ENCODE results near the gene HOXC4. TPM values are rescaled to one million over a fixed set of nuclear protein-coding genes. Genes with fewer than 3 reads are reported as not detected.

The HOXC4 gene
- polyA plus RNA-seq, 3 donors from 2014 or later: 0.45 to 0.99 (median 0.92) TPM

- H3K27me3 Mint-ChIP-seq (ENCODE audit: low read depth in 3 of 3): peaks cover 39 to 70% (median 66%) of the 10 kb centered on the region in 3 donors
- H3K4me1 Mint-ChIP-seq: peaks cover 10 to 17% of the 10 kb centered on the region in 2 donors
- no peaks in the 10 kb centered on the region for H3K36me3 Mint-ChIP-seq
- DNase-seq: no peak
- H3K27ac Mint-ChIP-seq: no peak within 1 kb of the TSS
- peak within 1 kb of the TSS in 1 of 5 donors; percentile 18 for H3K4me3 Mint-ChIP-seq
- H3K9me3 Mint-ChIP-seq: peaks cover 0 to 2% (median 0%) of the 10 kb centered on the region in 6 donors
Measured at GRCh38 chr12:54028314-54029201, 25.1 kb upstream of the HOXC4 start, which contains the start of gene HOXC6. TSS of gene HOXC6 (plus strand) at chr12:54028440. CDS start at chr12:54028522, 82 bp downstream.

- Mint-ChIP-seq H3K27ac (no peak overlapping the region), H3K4me3 (no peak overlapping the region), H3K27me3 (ENCODE audit: low read depth in 3 of 3) (peaks cover 39 to 72% (median 71%) of the 10 kb centered on the region in 3 donors), H3K4me1 (peaks cover 15 to 26% of the 10 kb centered on the region in 2 donors), H3K9me3 (peaks cover 0 to 2% (median 0%) of the 10 kb centered on the region in 6 donors), H3K36me3 (no peaks in the 10 kb centered on the region)
- no peak for DNase-seq
Measured at GRCh38 chr12:54029529-54030441, 23.9 kb upstream of the HOXC4 start.

GRCh38 chr12:54030442-54030801 lies 23.2 kb upstream of the HOXC4 start:
- Mint-ChIP-seq H3K9me3 (peaks cover 0 to 2% (median 0%) of the 10 kb centered on the region in 6 donors), H3K27ac (no peak overlapping the region)

GRCh38 chr12:54030889-54031471 lies 22.7 kb upstream of the HOXC4 start:
- Mint-ChIP-seq H3K36me3 (no peaks in the 10 kb centered on the region), H3K9me3 (peaks cover 0 to 2% (median 0%) of the 10 kb centered on the region in 6 donors), H3K27me3 (ENCODE audit: low read depth in 3 of 3) (peaks cover 40 to 68% (median 67%) of the 10 kb centered on the region in 3 donors), H3K4me1 (peaks cover 20 to 32% of the 10 kb centered on the region in 2 donors), H3K27ac (no peak overlapping the region), H3K4me3 (no peak overlapping the region)
- DNase-seq: no peak

More at GRCh38 chr12:54030442-54030801, 23.2 kb upstream of the HOXC4 start:
- Mint-ChIP-seq H3K4me3 (peak overlapping the region in 1 of 5 donors; percentile 22), H3K4me1 (peaks cover 20 to 32% of the 10 kb centered on the region in 2 donors), H3K36me3 (no peaks in the 10 kb centered on the region), H3K27me3 (ENCODE audit: low read depth in 3 of 3) (peaks cover 40 to 72% (median 69%) of the 10 kb centered on the region in 3 donors)
- no peak for DNase-seq

GRCh38 chr12:54031480-54031879 lies 22.2 kb upstream of the HOXC4 start:
- peaks cover 0 to 2% (median 0%) of the 10 kb centered on the region in 6 donors for H3K9me3 Mint-ChIP-seq
- H3K36me3 Mint-ChIP-seq: no peaks in the 10 kb centered on the region
- H3K27me3 Mint-ChIP-seq (ENCODE audit: low read depth in 3 of 3): peaks cover 42 to 65% (median 64%) of the 10 kb centered on the region in 3 donors
- no peak overlapping the region for H3K27ac Mint-ChIP-seq
- H3K4me3 Mint-ChIP-seq: no peak overlapping the region
- peaks cover 20 to 32% of the 10 kb centered on the region in 2 donors for H3K4me1 Mint-ChIP-seq
- no peak for DNase-seq

- H3K36me3 Mint-ChIP-seq: no peaks in the 10 kb centered on the region
- H3K4me3 Mint-ChIP-seq: peak overlapping the region in 1 of 5 donors; percentile 20
- peaks cover 0 to 2% (median 0%) of the 10 kb centered on the region in 6 donors for H3K9me3 Mint-ChIP-seq
- H3K27me3 Mint-ChIP-seq (ENCODE audit: low read depth in 3 of 3): peaks cover 37 to 63% (median 60%) of the 10 kb centered on the region in 3 donors
- no peak for DNase-seq
- H3K4me1 Mint-ChIP-seq: peaks cover 20 to 32% of the 10 kb centered on the region in 2 donors
- no peak overlapping the region for H3K27ac Mint-ChIP-seq
Measured at GRCh38 chr12:54032086-54032619, 21.5 kb upstream of the HOXC4 start.

- peak; percentile 67 to 73 (median 73) for DNase-seq
- Mint-ChIP-seq H3K36me3 (no peaks in the 10 kb centered on the region), H3K4me1 (peaks cover 20 to 32% of the 10 kb centered on the region in 2 donors), H3K4me3 (peak within 1 kb of the TSS; percentile 72 to 91 (median 84)), H3K27ac (peak within 1 kb of the TSS in 1 of 6 donors; percentile 14), H3K27me3 (ENCODE audit: low read depth in 3 of 3) (peaks cover 37 to 63% (median 59%) of the 10 kb centered on the region in 3 donors), H3K9me3 (peaks cover 0 to 2% (median 0%) of the 10 kb centered on the region in 6 donors)
Measured at GRCh38 chr12:54032627-54033100, 21.0 kb upstream of the HOXC4 start, which contains the start of gene HOXC5. TSS of gene HOXC5 (plus strand) at chr12:54033050. CDS start at chr12:54033123, 73 bp downstream.

- H3K36me3 Mint-ChIP-seq: no peaks in the 10 kb centered on the region
- peaks cover 37 to 61% (median 58%) of the 10 kb centered on the region in 3 donors for H3K27me3 Mint-ChIP-seq (ENCODE audit: low read depth in 3 of 3)
- DNase-seq: peak in 1 of 3 donors; percentile 34
- H3K27ac Mint-ChIP-seq: peak overlapping the region in 1 of 6 donors; percentile 14
- peaks cover 20 to 31% of the 10 kb centered on the region in 2 donors for H3K4me1 Mint-ChIP-seq
- H3K4me3 Mint-ChIP-seq: peak overlapping the region; percentile 72 to 91 (median 84)
- peaks cover 0 to 2% (median 0%) of the 10 kb centered on the region in 6 donors for H3K9me3 Mint-ChIP-seq
Measured at GRCh38 chr12:54033106-54033979, 20.3 kb upstream of the HOXC4 start.

- Mint-ChIP-seq H3K27me3 (ENCODE audit: low read depth in 3 of 3) (peaks cover 43 to 56% (median 52%) of the 10 kb centered on the region in 3 donors), H3K27ac (no peak overlapping the region), H3K9me3 (peaks cover 0 to 2% (median 0%) of the 10 kb centered on the region in 6 donors), H3K4me3 (peak overlapping the region; percentile 71 to 90 (median 82)), H3K4me1 (peaks cover 20 to 27% of the 10 kb centered on the region in 2 donors), H3K36me3 (no peaks in the 10 kb centered on the region)
- DNase-seq: no peak
Measured at GRCh38 chr12:54033980-54034784, 19.5 kb upstream of the HOXC4 start.

- no peak for DNase-seq
- H3K4me3 Mint-ChIP-seq: peak overlapping the region; percentile 57 to 90 (median 71)
- peaks cover 0 to 2% (median 0%) of the 10 kb centered on the region in 6 donors for H3K9me3 Mint-ChIP-seq
- H3K27me3 Mint-ChIP-seq (ENCODE audit: low read depth in 3 of 3): peaks cover 41 to 51% (median 50%) of the 10 kb centered on the region in 3 donors
- H3K27ac Mint-ChIP-seq: peak overlapping the region in 1 of 6 donors; percentile 61
- no peaks in the 10 kb centered on the region for H3K36me3 Mint-ChIP-seq
- H3K4me1 Mint-ChIP-seq: peaks cover 20 to 27% of the 10 kb centered on the region in 2 donors
Measured at GRCh38 chr12:54034785-54035310, 18.8 kb upstream of the HOXC4 start.
